ENCODE measurements around the gene OPHN1.
A peak's percentile ranks its signal among the peaks of the same experiment; 100 is the strongest.

OPHN1 gene

GRCh38 chrX:68048774-68049173, 384.5 kb downstream of the OPHN1 start:
- DNase-seq: no peak

GRCh38 chrX:68045008-68045577, 388.2 kb downstream of the OPHN1 start:
- no peak for DNase-seq

GRCh38 chrX:68043713-68044438, 389.4 kb downstream of the OPHN1 start:
- no peak for DNase-seq

- no peak for DNase-seq
Observed at GRCh38 chrX:68041110-68041509, 392.2 kb downstream of the OPHN1 start.

- DNase-seq: peak; percentile 0
Observed at GRCh38 chrX:68018248-68019203, 414.8 kb downstream of the OPHN1 start.

GRCh38 chrX:67998540-67998939, 434.8 kb downstream of the OPHN1 start:
- DNase-seq: no peak

Data from kidney glomerular epithelial cell (primary cell).